LNCaP clone FGC (cell line): Measurements from ENCODE around the gene SMKR1.

ENCODE experiments used
- DNase-seq: peaks from one replicate; pipeline ENCODE4 v3.0.0-alpha.2; 2011; ENCODE audit warnings: low read depth
- H3K4me3 ChIP-seq: 2 replicates; pipeline ENCODE4 v1.5.1; 2011; ENCODE audit warnings: mild to moderate bottlenecking, low read depth, low read length, control low read depth
- TF ChIP-seq, protein P1 (sequence below): IDR thresholded peaks from 2 replicates; pipeline ENCODE4 v1.5.1; 2012; ENCODE audit warnings: mild to moderate bottlenecking; ENCODE audit not compliant: control insufficient read depth, insufficient read depth; ENCODE audit errors: extremely low read depth

Gene SMKR1

GRCh38 chr7:129501760-129502707 lies at the start of gene SMKR1:
Gene SMKR1 (plus strand): TSS chr7:129502531. CDS start chr7:129502825, 294 bp downstream.
- DNase-seq, result peak; percentile 61
- peak within 1 kb of the TSS; percentile 69 for H3K4me3 ChIP-seq
- TF ChIP-seq, protein P1, sequence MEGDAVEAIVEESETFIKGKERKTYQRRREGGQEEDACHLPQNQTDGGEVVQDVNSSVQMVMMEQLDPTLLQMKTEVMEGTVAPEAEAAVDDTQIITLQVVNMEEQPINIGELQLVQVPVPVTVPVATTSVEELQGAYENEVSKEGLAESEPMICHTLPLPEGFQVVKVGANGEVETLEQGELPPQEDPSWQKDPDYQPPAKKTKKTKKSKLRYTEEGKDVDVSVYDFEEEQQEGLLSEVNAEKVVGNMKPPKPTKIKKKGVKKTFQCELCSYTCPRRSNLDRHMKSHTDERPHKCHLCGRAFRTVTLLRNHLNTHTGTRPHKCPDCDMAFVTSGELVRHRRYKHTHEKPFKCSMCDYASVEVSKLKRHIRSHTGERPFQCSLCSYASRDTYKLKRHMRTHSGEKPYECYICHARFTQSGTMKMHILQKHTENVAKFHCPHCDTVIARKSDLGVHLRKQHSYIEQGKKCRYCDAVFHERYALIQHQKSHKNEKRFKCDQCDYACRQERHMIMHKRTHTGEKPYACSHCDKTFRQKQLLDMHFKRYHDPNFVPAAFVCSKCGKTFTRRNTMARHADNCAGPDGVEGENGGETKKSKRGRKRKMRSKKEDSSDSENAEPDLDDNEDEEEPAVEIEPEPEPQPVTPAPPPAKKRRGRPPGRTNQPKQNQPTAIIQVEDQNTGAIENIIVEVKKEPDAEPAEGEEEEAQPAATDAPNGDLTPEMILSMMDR, result 0 out of 2 replicates have a peak, but pooled peaks have one; percentile 11

DNA sequence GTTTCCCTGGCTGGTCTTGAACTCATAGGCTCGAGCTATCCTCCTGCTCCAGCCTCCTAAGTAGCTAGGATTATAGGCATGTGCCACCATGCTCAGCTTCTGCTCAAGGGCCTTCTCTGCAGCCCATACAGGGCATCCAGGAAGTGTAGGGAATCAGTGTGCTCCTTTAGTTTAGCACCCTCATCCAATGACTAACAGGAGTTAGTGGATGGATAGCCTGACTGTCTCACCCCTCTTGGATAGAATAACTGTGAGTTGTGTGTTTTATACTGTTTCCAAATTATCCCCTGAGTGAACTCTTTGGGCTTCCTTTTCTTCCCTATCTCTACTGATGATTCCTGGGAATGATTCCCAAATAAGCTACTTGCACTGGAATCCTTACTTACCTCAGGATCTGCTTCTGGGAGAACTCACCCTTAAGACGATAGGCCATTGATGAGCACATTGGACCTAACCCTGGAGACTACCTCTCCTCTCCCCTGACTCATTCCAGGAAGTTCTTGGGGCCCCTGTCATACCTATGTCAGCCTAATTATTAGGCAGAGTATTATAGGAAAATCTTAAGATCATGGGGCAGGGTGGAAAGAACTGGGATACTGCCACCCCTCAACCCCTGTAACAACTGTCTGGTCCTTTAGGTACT lies 49.6 kb upstream of the SMKR1 start:
- DNase-seq, result no peak
- H3K4me3 ChIP-seq, result no peak overlapping the region
- TF ChIP-seq, protein P1, result no peak

DNA sequence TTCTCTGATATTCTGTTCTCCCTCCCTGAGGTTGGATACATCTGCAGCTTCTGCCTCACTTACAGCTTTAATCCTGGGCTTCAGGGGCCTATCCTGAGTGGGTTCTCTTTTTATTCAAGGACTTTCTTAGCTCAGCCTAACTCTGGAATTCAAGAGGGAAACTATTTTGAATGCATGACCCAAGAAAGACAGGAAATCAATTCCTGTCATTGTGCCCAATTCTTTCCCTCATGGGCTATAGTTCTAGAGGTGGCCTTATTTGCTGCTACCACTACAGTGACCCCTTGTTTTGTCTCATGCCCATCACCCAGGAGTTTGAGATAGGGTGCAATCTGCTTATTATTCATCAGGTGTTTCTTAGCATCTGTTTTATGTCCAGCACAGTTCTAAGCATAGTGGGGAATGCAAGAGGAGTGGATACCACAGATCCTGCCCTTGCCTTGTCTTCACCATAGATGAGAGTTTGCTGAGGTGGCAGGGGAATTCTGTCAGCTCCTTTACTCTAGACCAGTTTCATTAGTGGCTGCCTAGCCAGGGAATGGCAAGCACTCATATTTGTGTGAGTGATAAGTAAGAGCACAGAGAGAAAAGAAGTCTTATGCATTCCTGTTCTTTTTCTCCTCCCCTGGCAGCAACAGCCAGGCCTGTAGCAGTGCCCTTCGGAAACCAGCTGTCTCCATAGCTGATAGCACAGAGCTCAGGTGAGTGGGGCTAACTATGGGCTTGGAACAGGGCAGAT lies 48.7 kb upstream of the SMKR1 start:
- no peak for DNase-seq

DNA sequence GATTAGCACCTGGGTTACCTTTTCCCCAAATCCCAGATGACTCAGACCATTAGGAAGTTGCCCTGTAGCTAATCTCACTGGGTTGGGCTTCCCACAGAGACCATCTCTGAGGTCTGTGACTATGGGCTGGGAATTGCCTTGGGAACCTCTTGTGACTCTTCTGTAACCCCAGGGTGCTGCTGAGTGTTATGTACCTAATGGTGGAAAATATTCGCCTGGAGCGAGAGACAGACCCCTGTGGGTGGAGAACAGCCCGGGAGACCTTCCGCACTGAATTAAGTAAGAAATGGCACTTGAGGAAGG lies 48.1 kb upstream of the SMKR1 start:
- DNase-seq, result no peak
- H3K4me3 ChIP-seq, result no peak overlapping the region
- TF ChIP-seq, protein P1, result no peak

More for the DNA sequence above, 48.7 kb upstream of the SMKR1 start:
- TF ChIP-seq, protein P1, result no peak
- no peak overlapping the region for H3K4me3 ChIP-seq

- no peak overlapping the region for H3K4me3 ChIP-seq
- DNase-seq, result no peak
- TF ChIP-seq, protein P1, result no peak
These were observed 45.9 kb upstream of the SMKR1 start for GRCh38 chr7:129456421-129456820.

DNA sequence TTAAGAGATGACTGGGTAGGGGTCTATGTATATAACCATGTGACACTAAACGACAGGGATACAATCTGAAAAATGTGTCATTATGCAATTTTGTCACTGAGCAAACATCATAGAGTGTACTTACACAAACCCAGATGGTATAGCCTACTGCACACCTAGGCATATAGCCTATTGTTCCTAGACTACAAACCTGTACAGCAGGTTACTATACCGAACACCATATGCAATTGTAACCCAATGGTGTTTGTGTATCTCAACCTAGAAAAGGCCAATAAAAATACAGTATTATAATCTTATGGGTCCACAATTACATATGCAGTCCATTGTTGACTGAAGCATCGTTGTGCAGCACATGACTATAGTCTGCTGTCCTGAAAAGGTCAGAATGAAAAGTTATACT lies 45.2 kb upstream of the SMKR1 start:
- TF ChIP-seq, protein P1, result no peak
- DNase-seq, result peak; percentile 3
- H3K4me3 ChIP-seq, result no peak overlapping the region
